ENCODE measurements around the gene LENG9.
"Not testable (repeated sequence)": the region's sequence is repeated elsewhere in the genome, so short reads cannot be mapped to it uniquely, and the experiment has no call there.

Gene LENG9

GRCh38 chr19:54459282-54460229, 4.0 kb downstream of the LENG9 start:
- no peak for DNase-seq (ENCODE audit: low spot score)

- DNase-seq (ENCODE audit: low spot score) = no peak
Observed at GRCh38 chr19:54458648-54459281, 4.8 kb downstream of the LENG9 start.

- DNase-seq (ENCODE audit: low spot score) = no peak
Observed at GRCh38 chr19:54457773-54458647, 5.6 kb downstream of the LENG9 start.

- no peak for DNase-seq (ENCODE audit: low spot score)
Observed at GRCh38 chr19:54456423-54457373, 6.9 kb downstream of the LENG9 start.

- DNase-seq (ENCODE audit: low spot score) = no peak
Observed at GRCh38 chr19:54455786-54456422, 7.7 kb downstream of the LENG9 start.

- no peak for DNase-seq (ENCODE audit: low spot score)
Observed at GRCh38 chr19:54454781-54455675, 8.6 kb downstream of the LENG9 start.

- DNase-seq (ENCODE audit: low spot score) = no peak
Observed at GRCh38 chr19:54453921-54454780, 9.4 kb downstream of the LENG9 start.

- no peak for DNase-seq (ENCODE audit: low spot score)
Observed at GRCh38 chr19:54452626-54453025, 11.0 kb downstream of the LENG9 start.

- DNase-seq (ENCODE audit: low spot score) = no peak
Observed at GRCh38 chr19:54451997-54452396, 11.6 kb downstream of the LENG9 start.

GRCh38 chr19:54451331-54451871, 12.2 kb downstream of the LENG9 start:
- DNase-seq (ENCODE audit: low spot score) = no peak

- no peak for DNase-seq (ENCODE audit: low spot score)
Observed at GRCh38 chr19:54449701-54450069, 13.9 kb downstream of the LENG9 start.

GRCh38 chr19:54448774-54449700, 14.5 kb downstream of the LENG9 start, which contains the start of gene LENG8:
Gene LENG8, plus strand, starts transcription at chr19:54449199. Its CDS starts 2,146 bp downstream, at chr19:54451345.
- peak; percentile 97 for DNase-seq (ENCODE audit: low spot score)

GRCh38 chr19:54448040-54448773, 15.4 kb downstream of the LENG9 start:
- DNase-seq (ENCODE audit: low spot score) = peak; percentile 61

GRCh38 chr19:54446349-54446748, 17.2 kb downstream of the LENG9 start:
- DNase-seq (ENCODE audit: low spot score) = not testable (repeated sequence)

- no peak for DNase-seq (ENCODE audit: low spot score)
Observed at GRCh38 chr19:54444737-54445136, 18.8 kb downstream of the LENG9 start.

- no peak for DNase-seq (ENCODE audit: low spot score)
Observed at GRCh38 chr19:54440641-54441040, 22.9 kb downstream of the LENG9 start.
